DOHH2 (cell line): ENCODE measurements around the gene BACE2.
"Not testable (repeated sequence)": the region's sequence is repeated elsewhere in the genome, so short reads cannot be mapped to it uniquely, and the experiment has no call there.

Experiments
- CTCF ChIP-seq: fragments of 200-600 bp; sonication (generic); IDR thresholded peaks from one replicate; pipeline ENCODE4 v1.5.1; 2014; ENCODE audit warnings: antibody characterized with exemption, mild to moderate bottlenecking, low read depth, low read length; ENCODE audit not compliant: poor library complexity, severe bottlenecking
- EZH2phosphoT487 ChIP-seq: fragments of 200-600 bp; sonication (generic); IDR thresholded peaks from 2 replicates; pipeline ENCODE4 v1.6.1; 2017; ENCODE audit warnings: borderline replicate concordance, mild to moderate bottlenecking, antibody characterized with exemption, low read length, moderate library complexity, mixed read lengths

DNA sequence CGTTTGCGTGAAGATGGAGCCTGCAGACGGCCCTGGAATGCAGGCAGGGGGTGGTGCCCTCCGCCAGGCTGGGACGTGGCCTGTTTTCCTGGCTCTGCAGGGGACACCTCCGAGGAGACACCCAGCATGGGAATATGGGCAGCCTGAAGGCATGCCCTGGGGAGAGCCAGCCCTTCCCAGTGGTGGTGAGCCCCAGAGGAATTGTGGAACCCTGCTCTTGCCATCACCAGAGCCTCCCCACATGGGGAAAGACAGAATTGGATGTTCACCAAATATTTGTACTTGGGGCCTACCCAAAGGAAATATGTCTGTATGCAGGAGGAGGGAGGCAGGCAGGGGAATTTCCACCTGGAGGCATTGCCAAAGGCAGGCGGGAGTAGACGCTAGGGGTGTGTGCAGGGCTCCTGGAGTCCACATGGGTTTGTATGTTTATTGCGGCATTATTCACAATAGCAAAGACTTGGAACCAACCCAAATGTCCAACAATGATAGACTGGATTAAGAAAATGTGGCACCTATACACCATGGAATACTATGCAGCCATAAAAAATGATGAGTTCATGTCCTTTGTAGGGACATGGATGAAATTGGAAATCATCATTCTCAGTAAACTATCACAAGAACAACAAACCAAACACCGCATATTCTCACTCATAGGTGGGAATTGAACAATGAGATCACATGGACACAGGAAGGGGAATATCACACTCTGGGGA, 70.3 kb downstream of the BACE2 start:
- TF ChIP-seq CTCF, EZH2phosphoT487: not testable (repeated sequence)
